GM19324 (cell line): ENCODE results near the gene LGR4.

Source experiments
- ATAC-seq: cut with Tn5 transposase; IDR thresholded peaks from one replicate; pipeline ENCODE4 v1.9.1; 2021; ENCODE audit warnings: mild to moderate bottlenecking, moderate library complexity; ENCODE audit not compliant: unreplicated experiment, low FRiP score

Gene LGR4

DNA sequence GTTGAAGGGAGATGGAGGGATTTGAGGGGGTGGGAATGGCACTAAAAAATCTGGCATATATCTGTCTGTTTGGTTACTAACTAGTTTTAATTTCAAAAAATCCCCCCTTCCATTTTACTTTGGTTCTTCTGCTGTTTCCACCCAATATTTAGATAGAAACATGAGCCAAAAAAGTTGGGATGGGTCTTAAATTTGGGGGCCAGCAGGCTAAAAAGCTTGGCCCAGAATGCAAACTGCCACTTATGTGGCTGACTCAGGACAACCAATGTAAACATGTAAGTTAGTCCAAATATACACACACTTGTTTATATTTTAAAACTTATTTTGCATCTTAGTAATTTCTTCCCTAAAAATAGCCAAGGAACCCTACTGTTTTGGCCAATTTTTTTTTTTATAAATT, 35.7 kb downstream of the LGR4 start:
- ATAC-seq = no peak

- no peak for ATAC-seq
Observed at GRCh38 chr11:27433742-27434141, 38.8 kb downstream of the LGR4 start.

GRCh38 chr11:27431808-27432207, 40.8 kb downstream of the LGR4 start:
- no peak for ATAC-seq

GRCh38 chr11:27429761-27430393, 42.7 kb downstream of the LGR4 start:
- no peak for ATAC-seq

GRCh38 chr11:27427183-27427980, 45.2 kb downstream of the LGR4 start:
- no peak for ATAC-seq

DNA sequence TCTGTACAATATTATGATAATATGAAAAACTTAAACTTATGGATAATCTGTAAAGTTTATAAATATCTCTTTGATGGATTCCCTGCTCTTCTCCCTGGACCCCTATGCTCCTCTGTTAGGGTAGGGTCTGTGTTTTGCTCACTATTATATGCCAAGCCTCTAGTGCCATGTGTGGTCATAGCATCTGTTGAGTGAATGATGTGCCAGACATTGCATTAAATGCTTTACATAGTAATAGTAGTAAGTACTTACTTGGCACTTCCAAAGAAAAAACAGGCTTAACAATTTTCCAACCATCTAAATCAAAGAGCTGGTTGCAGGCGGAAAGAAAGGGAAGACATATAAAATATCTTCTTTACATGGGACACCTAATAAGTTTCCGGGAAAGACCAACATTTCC, 46.8 kb downstream of the LGR4 start:
- ATAC-seq = no peak

- ATAC-seq = no peak
Observed at GRCh38 chr11:27423125-27423524, 49.5 kb downstream of the LGR4 start.

- ATAC-seq = no peak
Observed at GRCh38 chr11:27421819-27422494, 50.6 kb downstream of the LGR4 start.

- no peak for ATAC-seq
Observed at GRCh38 chr11:27420722-27421572, 51.6 kb downstream of the LGR4 start.

- no peak for ATAC-seq
Observed at GRCh38 chr11:27420217-27420616, 52.4 kb downstream of the LGR4 start.

DNA sequence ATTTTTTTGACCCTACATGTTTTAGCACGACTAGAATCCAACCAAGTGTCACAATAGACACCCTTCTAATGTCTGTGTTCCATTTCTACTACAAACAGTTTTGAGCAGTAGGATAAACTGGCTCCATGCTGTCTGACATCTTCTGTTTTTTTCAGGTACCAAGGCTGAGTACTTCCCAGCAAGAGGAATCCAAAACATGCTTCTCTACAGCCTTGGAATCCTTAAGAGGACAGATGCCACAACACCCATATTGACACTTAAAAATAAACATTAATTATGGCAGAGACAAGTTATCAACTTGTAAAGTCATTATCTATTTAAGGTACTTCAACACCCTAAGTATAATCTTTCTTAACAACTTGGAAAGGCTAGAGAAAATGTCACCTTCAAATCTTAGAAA, 54.2 kb downstream of the LGR4 start:
- no peak for ATAC-seq

- no peak for ATAC-seq
Observed at GRCh38 chr11:27416568-27417176, 55.9 kb downstream of the LGR4 start.

DNA sequence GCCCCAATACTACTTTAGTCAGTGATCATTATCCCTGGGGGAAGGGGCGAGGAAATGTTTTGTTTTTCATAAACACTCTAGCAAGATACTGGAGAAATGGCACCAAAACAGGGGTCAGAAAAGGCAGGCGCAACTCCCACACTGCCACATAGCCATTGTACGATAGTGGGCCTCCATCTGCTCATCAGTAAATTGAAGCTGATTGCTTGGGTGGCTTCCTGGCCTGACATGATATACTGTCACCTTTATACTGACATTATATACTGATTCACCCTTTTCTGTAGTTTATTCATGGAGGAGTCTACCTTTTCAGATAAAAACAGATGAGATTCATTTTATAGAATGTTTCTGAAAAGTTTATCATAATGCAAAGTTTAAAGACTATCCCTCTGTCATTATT, 57.9 kb downstream of the LGR4 start:
- no peak for ATAC-seq

- no peak for ATAC-seq
Observed at GRCh38 chr11:27413218-27413617, 59.4 kb downstream of the LGR4 start.

- no peak for ATAC-seq
Observed at GRCh38 chr11:27412192-27412691, 60.3 kb downstream of the LGR4 start.

DNA sequence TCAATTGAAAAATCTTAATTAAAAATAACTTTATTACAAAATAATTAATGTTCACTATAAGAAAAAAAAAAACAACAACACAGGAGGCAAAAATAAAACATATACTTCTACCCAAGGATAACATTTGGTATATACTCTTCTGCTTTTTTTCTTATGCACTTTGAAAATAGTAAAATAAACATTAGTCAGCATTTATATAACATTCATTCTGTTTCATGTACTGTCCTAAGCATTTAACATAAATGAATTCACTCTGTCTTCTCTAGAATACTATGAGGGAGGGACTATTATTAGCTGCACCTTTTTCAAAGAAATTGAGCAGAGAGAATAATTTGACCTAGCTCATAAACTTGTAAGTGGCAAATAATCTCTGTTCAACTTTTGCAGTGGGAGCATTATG, 61.3 kb downstream of the LGR4 start:
- ATAC-seq = no peak

DNA sequence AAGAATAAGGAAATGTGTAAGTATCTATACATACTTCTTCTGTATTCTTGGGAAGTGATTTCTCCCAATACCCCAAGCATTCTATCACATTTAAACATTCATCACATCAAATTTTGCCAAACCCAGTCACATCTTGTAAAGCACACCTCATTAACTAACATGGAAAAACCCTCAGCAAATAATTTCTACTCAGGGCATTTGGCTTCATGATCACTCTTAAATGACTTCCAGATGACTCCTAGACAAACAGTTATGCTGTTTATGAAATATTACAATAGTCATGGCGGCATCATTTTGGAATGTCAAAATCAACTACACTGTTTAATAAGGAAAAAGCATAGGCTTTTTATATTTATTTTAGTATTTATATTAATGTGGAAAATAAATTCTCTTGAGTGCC, 62.3 kb downstream of the LGR4 start:
- ATAC-seq = no peak

DNA sequence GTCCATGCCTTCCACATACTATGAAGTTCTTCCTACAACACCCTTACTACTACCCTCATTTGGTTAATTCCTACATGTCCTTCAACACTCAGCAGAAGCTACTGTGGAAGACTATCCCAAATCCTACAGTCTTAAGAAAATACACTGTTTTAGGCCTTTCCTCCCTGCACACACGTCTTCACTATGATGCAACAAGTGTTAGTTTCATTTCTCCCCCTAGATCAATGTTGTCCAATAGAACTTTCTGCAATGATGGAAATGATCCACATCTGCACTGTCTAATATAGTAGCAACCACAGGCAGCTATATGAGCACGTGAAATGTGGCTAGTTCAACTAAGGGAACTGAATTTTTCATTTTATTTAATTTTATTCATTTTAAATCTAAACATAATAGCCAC, 62.8 kb downstream of the LGR4 start:
- ATAC-seq = no peak

DNA sequence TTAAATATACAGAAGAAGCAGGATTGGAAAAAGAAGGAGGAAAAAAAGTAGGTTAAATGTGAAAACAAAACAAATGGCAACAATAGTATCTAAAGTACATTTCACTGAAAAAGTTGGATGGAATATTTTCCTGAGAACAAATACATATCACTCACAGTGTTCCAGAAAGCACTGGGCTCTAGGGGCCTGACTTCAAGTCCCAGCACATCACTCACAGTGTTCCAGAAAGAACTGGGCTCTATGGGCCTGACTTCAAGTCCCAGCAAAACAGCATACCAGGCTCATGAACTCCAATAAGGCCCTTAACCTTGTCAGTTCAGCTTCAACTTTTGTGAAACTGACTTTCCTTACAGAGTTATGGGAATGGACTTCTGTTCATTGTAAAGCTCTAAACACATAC, 63.5 kb downstream of the LGR4 start:
- ATAC-seq = no peak

DNA sequence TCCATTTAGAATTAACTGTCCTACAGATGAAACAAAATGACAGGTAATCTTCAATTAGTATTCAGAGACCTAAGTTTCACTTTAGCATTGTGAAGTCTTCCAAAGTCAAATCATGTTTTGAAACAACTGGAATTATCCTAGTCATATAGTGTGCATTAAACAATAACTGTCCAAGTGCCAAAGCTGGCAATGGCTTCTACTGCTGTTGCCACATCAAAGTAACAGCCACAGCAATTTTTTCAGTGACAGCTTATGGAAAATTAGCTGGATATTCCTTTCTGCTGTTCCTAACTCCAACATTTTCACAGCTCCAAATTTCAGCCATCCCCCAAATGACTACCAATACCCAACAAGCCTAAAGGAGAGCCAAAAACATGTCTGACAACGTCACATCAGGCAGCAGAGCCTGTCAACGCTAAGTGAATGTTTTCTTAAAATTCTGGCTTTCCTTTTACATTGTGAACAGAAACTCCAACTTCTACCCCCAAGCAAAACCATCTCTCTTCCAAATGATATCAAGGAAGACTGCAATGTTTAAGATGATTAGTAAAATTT, 64.3 kb downstream of the LGR4 start:
- no peak for ATAC-seq
